DOHH2 (cell line): ENCODE measurements around the gene CRCP.

Experiments used
- EZH2phosphoT487 ChIP-seq: fragments of 200-600 bp; sonication (generic); IDR thresholded peaks from 2 replicates; pipeline ENCODE4 v1.6.1; 2017; ENCODE audit warnings: borderline replicate concordance, mild to moderate bottlenecking, antibody characterized with exemption, low read length, moderate library complexity, mixed read lengths
- TF ChIP-seq, protein P1 (sequence below): fragments of 200-600 bp; sonication (generic); IDR thresholded peaks from one replicate; pipeline ENCODE4 v1.5.1; 2014; ENCODE audit warnings: antibody characterized with exemption, mild to moderate bottlenecking, low read depth, low read length; ENCODE audit not compliant: poor library complexity, severe bottlenecking

- TF ChIP-seq, protein P1, sequence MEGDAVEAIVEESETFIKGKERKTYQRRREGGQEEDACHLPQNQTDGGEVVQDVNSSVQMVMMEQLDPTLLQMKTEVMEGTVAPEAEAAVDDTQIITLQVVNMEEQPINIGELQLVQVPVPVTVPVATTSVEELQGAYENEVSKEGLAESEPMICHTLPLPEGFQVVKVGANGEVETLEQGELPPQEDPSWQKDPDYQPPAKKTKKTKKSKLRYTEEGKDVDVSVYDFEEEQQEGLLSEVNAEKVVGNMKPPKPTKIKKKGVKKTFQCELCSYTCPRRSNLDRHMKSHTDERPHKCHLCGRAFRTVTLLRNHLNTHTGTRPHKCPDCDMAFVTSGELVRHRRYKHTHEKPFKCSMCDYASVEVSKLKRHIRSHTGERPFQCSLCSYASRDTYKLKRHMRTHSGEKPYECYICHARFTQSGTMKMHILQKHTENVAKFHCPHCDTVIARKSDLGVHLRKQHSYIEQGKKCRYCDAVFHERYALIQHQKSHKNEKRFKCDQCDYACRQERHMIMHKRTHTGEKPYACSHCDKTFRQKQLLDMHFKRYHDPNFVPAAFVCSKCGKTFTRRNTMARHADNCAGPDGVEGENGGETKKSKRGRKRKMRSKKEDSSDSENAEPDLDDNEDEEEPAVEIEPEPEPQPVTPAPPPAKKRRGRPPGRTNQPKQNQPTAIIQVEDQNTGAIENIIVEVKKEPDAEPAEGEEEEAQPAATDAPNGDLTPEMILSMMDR: no peak
- TF ChIP-seq EZH2phosphoT487: no peak
Measured at GRCh38 chr7:66181329-66181728, 66.7 kb downstream of the CRCP start.
